ENCODE data around the gene PRRT1.

Gene PRRT1

DNA sequence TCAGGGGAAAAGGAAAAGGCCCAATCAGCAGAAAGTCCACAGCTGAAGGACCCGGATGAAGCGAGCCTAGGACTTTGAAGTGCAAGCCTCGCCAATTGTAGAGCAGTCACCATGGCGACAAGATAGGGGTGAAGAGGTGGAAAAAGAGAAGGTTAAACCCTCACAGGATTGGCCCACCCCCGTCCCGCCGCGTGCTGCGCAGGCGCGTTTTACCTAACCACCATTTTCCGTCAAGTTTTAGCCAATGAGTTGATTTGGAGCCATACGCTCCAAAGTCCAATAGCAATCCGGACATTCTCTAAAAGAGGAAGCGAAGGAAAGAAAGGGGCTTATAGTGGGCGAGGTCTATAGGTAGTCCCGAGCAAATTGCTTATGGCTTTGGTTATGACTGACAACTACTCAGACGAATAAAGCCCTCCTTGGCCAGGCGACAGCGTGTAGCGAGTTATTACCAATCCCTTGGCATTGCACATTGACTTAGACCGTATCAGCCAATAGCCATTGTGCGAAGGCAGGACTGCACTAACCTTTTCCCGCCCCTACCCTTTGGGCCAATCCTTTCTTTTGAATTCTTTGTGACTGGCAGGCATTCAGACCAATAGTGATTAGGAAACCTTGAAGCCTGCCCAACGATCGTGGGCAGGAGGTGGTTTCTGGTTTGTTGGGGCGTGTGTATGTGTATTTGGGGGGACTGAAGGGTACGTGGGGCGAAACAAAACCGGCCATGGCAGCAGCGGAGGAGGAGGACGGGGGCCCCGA, 26.2 kb upstream of the PRRT1 start, which contains the start of gene RNF5:
RNF5 (plus strand) TSS at position 618 of the 759 bp plus-strand sequence; CDS start at position 725, 107 bp downstream.
- TF ChIP-seq CTCF (IDR thresholded peaks at IDR 0.05; ENCODE audit: low read depth, low read length, missing control alignments) = no peak
- DNase-seq (ENCODE audit: extremely low read depth, low read depth) = peak; percentile 100
- peak within 1 kb of the TSS; percentile 90 for H3K4me3 ChIP-seq (replicated peaks; ENCODE audit: low read depth, low read length)

DNA sequence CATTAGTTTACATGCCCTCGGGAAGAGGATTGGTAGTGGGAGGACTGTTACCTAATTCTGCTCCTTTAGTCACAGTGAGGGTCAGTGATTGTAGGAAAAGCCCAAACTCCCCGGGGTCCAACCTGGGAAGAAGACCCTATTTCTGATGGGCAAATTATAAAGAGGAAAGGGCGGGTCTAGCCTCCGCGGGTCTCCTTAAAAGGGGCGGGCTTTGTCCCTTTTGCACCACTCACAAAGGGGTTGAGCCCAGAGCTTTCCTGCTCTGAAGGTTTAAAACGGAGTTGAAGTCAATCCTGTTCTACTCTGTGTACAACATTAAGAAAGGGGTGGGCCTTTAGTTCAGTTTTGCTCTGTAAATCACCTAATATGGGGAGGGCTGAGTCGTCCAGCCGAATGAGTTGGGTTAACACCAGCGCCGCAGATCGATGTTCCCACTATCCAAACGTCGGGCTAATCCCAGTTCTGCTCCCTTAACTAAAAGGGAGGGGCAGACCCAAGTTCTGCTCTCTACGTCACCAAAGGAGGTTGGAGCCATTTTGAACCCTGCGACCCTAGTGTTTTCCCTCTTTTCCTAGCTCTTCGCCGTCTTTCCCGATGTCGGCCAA, 25.5 kb upstream of the PRRT1 start:
- peak overlapping the region; percentile 90 for H3K4me3 ChIP-seq (replicated peaks; ENCODE audit: low read depth, low read length)
- TF ChIP-seq CTCF (IDR thresholded peaks at IDR 0.05; ENCODE audit: low read depth, low read length, missing control alignments) = no peak
- DNase-seq (ENCODE audit: extremely low read depth, low read depth) = no peak

DNA sequence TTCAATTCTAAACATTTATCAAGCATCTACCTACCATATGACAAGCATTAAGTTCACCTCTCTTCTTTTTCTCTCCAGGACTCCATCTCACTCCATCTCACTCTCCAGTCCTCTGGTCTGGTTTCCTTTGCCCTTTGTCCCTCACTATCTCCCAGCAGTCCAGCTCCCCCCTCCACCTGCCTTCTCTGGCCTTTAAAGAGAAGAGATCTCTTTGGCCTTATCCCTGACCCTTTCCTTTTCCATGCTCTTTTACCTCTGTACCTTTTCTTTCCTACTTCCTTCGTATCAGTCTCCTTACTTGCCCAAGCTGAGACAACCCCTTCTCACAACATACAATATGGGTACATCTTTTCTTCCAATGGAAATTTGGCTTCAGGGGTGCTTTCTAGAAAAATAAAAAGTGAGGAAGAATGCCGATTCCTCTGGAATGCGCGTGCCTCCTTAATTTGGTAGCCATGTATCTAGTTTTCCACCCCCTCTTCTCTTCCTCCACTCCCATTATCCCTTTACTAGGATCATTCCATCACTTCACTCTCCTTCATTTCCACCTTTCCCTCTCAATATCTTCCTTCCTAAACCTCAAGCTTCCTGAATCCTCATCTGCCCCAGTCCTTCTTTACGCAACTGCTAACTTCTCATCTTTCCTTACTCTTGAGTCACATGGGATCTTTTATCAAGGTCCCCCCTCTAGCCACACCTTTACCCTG, 24.9 kb upstream of the PRRT1 start:
- H3K4me3 ChIP-seq (replicated peaks; ENCODE audit: low read depth, low read length) = peak overlapping the region; percentile 90
- TF ChIP-seq CTCF (IDR thresholded peaks at IDR 0.05; ENCODE audit: low read depth, low read length, missing control alignments) = no peak
- DNase-seq (ENCODE audit: extremely low read depth, low read depth) = no peak

DNA sequence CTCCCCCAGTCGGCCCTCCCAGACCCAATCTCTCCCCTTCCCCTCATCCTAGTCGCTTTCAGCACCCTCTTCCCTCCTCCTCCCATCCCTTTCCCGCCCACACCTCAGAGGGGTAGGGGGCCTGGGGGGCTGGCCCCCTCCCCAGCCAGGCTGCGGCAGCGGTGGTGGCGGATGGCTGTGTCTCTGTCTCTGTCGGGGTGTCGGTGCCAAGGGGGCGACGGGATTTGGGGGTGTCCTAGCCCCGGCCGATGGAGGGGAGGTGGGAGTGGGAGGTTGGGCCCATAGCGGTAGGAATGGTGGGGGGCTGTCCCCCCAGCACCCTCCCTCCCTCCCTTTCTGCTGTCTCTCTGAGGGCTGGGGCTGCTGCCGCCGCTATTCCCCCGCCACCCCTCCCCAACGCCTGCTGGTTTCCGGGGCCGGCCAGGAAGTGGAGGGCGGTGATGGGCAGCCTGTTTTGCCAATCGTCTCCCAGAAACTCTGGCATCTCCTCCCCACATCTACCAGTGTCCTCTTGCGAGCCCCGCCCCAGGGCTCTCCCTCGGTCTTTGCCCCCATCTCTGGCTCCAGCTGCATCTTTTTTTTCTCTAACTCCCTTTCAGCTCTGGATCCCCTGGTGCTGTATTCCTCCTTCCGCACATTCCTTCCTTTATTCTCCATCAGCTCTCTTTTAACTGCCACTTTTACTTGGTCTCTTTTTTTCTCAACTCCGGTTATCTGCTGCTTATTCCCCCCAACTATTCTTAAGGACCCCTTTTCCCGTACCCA, 24.2 kb upstream of the PRRT1 start, which contains the start of gene AGPAT1:
AGPAT1 (minus strand) TSS at position 374 of the 765 bp plus-strand sequence. CDS start 4,588 bp downstream, outside the sequence.
- no peak for TF ChIP-seq CTCF (IDR thresholded peaks at IDR 0.05; ENCODE audit: low read depth, low read length, missing control alignments)
- DNase-seq (ENCODE audit: extremely low read depth, low read depth) = peak; percentile 96
- H3K4me3 ChIP-seq (replicated peaks; ENCODE audit: low read depth, low read length) = peak within 1 kb of the TSS; percentile 90

- no peak for DNase-seq (ENCODE audit: extremely low read depth, low read depth)
- TF ChIP-seq CTCF (IDR thresholded peaks at IDR 0.05; ENCODE audit: low read depth, low read length, missing control alignments) = no peak
- peak overlapping the region; percentile 90 for H3K4me3 ChIP-seq (replicated peaks; ENCODE audit: low read depth, low read length)
These were observed 23.6 kb upstream of the PRRT1 start for GRCh38 chr6:32175322-32175710.

DNA sequence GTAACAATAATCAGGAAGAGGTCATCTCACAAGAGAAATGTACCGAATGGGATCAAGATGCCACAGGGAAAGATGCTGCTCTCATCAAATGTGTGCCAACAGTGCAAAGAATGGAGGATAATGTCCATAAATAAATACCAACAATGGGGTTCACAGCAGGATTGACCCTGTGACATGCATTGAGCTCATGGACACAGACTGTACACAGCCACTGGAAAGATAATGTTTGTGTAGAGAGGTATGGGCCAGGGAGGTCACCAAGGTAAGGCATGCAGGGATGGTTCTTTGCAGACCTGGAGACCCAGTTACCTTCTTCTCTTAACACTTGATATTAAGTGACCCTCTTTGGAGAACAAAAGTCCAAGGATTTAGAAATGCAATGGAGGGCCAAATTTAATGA, 22.7 kb upstream of the PRRT1 start:
- peak overlapping the region; percentile 90 for H3K4me3 ChIP-seq (replicated peaks; ENCODE audit: low read depth, low read length)
- DNase-seq (ENCODE audit: extremely low read depth, low read depth) = no peak
- no peak for TF ChIP-seq CTCF (IDR thresholded peaks at IDR 0.05; ENCODE audit: low read depth, low read length, missing control alignments)

All from HFF-Myc (cell line).